H1 (cell line): Measurements from ENCODE around the gene CLEC2B. TPM values are rescaled to one million over a fixed set of nuclear protein-coding genes. Genes with fewer than 3 reads are reported as not detected.

Experiments used
- CTCF ChIA-PET: fragments of 300-600 bp; sonication (Branson Sonifier 250); formaldehyde crosslinking; loops from one replicate; lab custom pipeline; 2021; ENCODE audit not compliant: partially characterized antibody; lab: Charles Lee
- POLR2A ChIA-PET: fragments of 300-600 bp; sonication (Branson Sonifier 250); formaldehyde crosslinking; loops from one replicate; lab custom pipeline; 2021; ENCODE audit warnings: inconsistent platforms; ENCODE audit not compliant: partially characterized antibody; lab: Charles Lee
- DNase-seq, 2 experiments: peaks; one replicate each; pipeline versions ENCODE4 v3.0.0 to v3.0.0-alpha.2; 2010 to 2022; ENCODE audit warnings: low spot score in 2 of 2, low read depth in 1 of 2, mixed read lengths in 1 of 2
- FAIRE-seq: peaks from 2 replicates; lab custom pipeline; 2011; peaks lifted over from hg19 to GRCh38; lab: Jason Lieb, UNC
- H2AFZ ChIP-seq: 2 replicates; pipeline ENCODE4 v1.8.1; 2012; ENCODE audit warnings: low read length, inconsistent platforms
- H2AK5ac ChIP-seq: 2 replicates; pipeline ENCODE4 v1.6.1; 2013; ENCODE audit warnings: low read depth, low read length
- H2BK120ac ChIP-seq: replicated peaks from 2 replicates; pipeline ENCODE3; 2013; ENCODE audit warnings: low read depth, low read length, inconsistent platforms
- H2BK12ac ChIP-seq: 2 replicates; pipeline ENCODE4 v1.6.1; 2013; ENCODE audit warnings: low read depth, low read length
- H2BK15ac ChIP-seq: 2 replicates; pipeline ENCODE4 v1.6.1; 2013; ENCODE audit warnings: low read length
- H2BK20ac ChIP-seq: 2 replicates; pipeline ENCODE4 v1.6.1; 2013; ENCODE audit warnings: low read length
- H2BK5ac ChIP-seq: 2 replicates; pipeline ENCODE4 v1.6.1; 2013; ENCODE audit warnings: low read depth, low read length
- H3K14ac ChIP-seq: 2 replicates; pipeline ENCODE4 v1.6.1; 2013; ENCODE audit warnings: inconsistent platforms; ENCODE audit not compliant: insufficient read length
- H3K18ac ChIP-seq: 2 replicates; pipeline ENCODE4 v1.6.1; 2013; ENCODE audit warnings: low read length; ENCODE audit errors: extremely low read depth
- H3K23ac ChIP-seq: 2 replicates; pipeline ENCODE4 v1.6.1; 2013; ENCODE audit warnings: inconsistent platforms; ENCODE audit not compliant: insufficient read length
- H3K23me2 ChIP-seq: 2 replicates; pipeline ENCODE4 v1.6.1; 2013; ENCODE audit warnings: low read depth, low read length
- H3K27ac ChIP-seq: 2 replicates; pipeline ENCODE4 v1.6.1; 2011; ENCODE audit warnings: low read depth, low read length, inconsistent platforms
- H3K27me3 ChIP-seq, 4 experiments: replicated peaks in 1 of 4; 1 replicate in 1 of 4; 2 replicates in 3 of 4; pipeline versions ENCODE4 v1.6.1 to v1.8.1; 2011 to 2013; ENCODE audit warnings: low read length in 3 of 4, mild to moderate bottlenecking in 3 of 4, inconsistent platforms in 2 of 4, mixed read lengths in 2 of 4, moderate library complexity in 1 of 4; ENCODE audit not compliant: control insufficient read depth in 3 of 4, insufficient read depth in 3 of 4; ENCODE audit errors: extremely low read depth in 1 of 4
- H3K36me3 ChIP-seq, 4 experiments: 2 replicates each; pipeline versions ENCODE4 v1.6.1 to v1.8.1; 2011 to 2013; ENCODE audit warnings: mild to moderate bottlenecking in 4 of 4, low read length in 3 of 4, moderate library complexity in 2 of 4, control low read depth in 1 of 4, inconsistent platforms in 1 of 4; ENCODE audit not compliant: insufficient read depth in 4 of 4, control insufficient read depth in 2 of 4
- H3K4ac ChIP-seq: replicated peaks from 2 replicates; pipeline ENCODE3; 2013; ENCODE audit warnings: low read length, low read depth, mixed read lengths, inconsistent platforms; ENCODE audit not compliant: insufficient read length
- H3K4me1 ChIP-seq, 4 experiments: replicated peaks in 1 of 4; 1 replicate in 1 of 4; 2 replicates in 3 of 4; pipeline versions ENCODE4 v1.6.1 to v1.8.1; 2011 to 2013; ENCODE audit warnings: low read length in 3 of 4, inconsistent platforms in 2 of 4, mixed read lengths in 1 of 4; ENCODE audit not compliant: insufficient read depth in 4 of 4, control insufficient read depth in 3 of 4
- H3K4me2 ChIP-seq, 2 experiments: 2 replicates each; pipeline versions ENCODE4 v1.6.1 to v1.8.1; 2011 to 2013; ENCODE audit warnings: low read depth in 2 of 2, low read length in 2 of 2, control low read depth in 1 of 2, inconsistent platforms in 1 of 2, mild to moderate bottlenecking in 1 of 2; ENCODE audit not compliant: insufficient read depth in 1 of 2
- H3K4me3 ChIP-seq, 4 experiments: fragments of 200-600, 300-600 bp in 1 of 4; sonication (generic), shearing (Covaris generic), sonication (Bioruptor Twin) in 1 of 4; 2 replicates each; pipeline versions ENCODE4 v1.5.1 to v1.8.1; 2011 to 2016; ENCODE audit warnings: low read length in 4 of 4, low read depth in 3 of 4, control low read depth in 2 of 4, inconsistent platforms in 2 of 4, mild to moderate bottlenecking in 2 of 4, mixed read lengths in 1 of 4, moderate library complexity in 1 of 4; ENCODE audit not compliant: insufficient read depth in 2 of 4; ENCODE audit errors: extremely low read depth in 1 of 4
- H3K56ac ChIP-seq: replicated peaks from 2 replicates; pipeline ENCODE3; 2013; ENCODE audit warnings: low read depth, mild to moderate bottlenecking, mixed read lengths, low read length, inconsistent platforms; ENCODE audit not compliant: insufficient read length
- H3K79me1 ChIP-seq: 2 replicates; pipeline ENCODE4 v1.6.1; 2013; ENCODE audit warnings: low read depth, low read length, control low read depth
- H3K79me2 ChIP-seq, 2 experiments: 2 replicates each; pipeline versions ENCODE4 v1.6.1 to v1.8.1; 2012 to 2013; ENCODE audit warnings: low read length in 2 of 2, mild to moderate bottlenecking in 2 of 2, inconsistent platforms in 1 of 2; ENCODE audit not compliant: insufficient read depth in 2 of 2, control insufficient read depth in 1 of 2
- H3K9ac ChIP-seq, 4 experiments: replicated peaks in 1 of 4; 1 replicate in 1 of 4; 2 replicates in 3 of 4; pipeline versions ENCODE4 v1.6.1 to v1.8.1; 2011 to 2013; ENCODE audit warnings: low read depth in 3 of 4, low read length in 3 of 4, control low read depth in 2 of 4, mild to moderate bottlenecking in 2 of 4, moderate library complexity in 2 of 4, inconsistent platforms in 1 of 4; ENCODE audit errors: extremely low read depth in 1 of 4
- H3K9me3 ChIP-seq, 2 experiments: 2 replicates each; pipeline versions ENCODE4 v1.6.1 to v1.8.1; 2012 to 2013; ENCODE audit warnings: mild to moderate bottlenecking in 2 of 2, moderate library complexity in 2 of 2, control low read depth in 1 of 2, inconsistent platforms in 1 of 2, low read depth in 1 of 2, low read length in 1 of 2, mixed read lengths in 1 of 2; ENCODE audit not compliant: insufficient read depth in 2 of 2
- H4K20me1 ChIP-seq, 2 experiments: replicated peaks in 1 of 2; 2 replicates each; pipeline versions ENCODE3 to v1.8.1; 2011 to 2013; ENCODE audit warnings: inconsistent platforms in 2 of 2, low read length in 2 of 2, mild to moderate bottlenecking in 1 of 2; ENCODE audit not compliant: insufficient read depth in 2 of 2, control insufficient read depth in 1 of 2
- H4K5ac ChIP-seq: 2 replicates; pipeline ENCODE4 v1.6.1; 2013; ENCODE audit warnings: low read length, low read depth, mixed read lengths, inconsistent platforms; ENCODE audit not compliant: insufficient read length
- H4K8ac ChIP-seq: 2 replicates; pipeline ENCODE4 v1.8.0; 2013; ENCODE audit warnings: mild to moderate bottlenecking, moderate library complexity, low read length, inconsistent platforms; ENCODE audit not compliant: insufficient read depth; ENCODE audit errors: extremely low read depth
- H4K91ac ChIP-seq: replicated peaks from 2 replicates; pipeline ENCODE3; 2013; ENCODE audit warnings: low read length, mixed read lengths, inconsistent platforms; ENCODE audit not compliant: insufficient read length
- CEBPB ChIP-seq: IDR thresholded peaks from 2 replicates; pipeline ENCODE4 v1.6.1; 2012; ENCODE audit warnings: low read depth, low read length
- GABPA ChIP-seq: IDR thresholded peaks from 2 replicates; pipeline ENCODE4 v1.6.1; 2011; ENCODE audit warnings: mild to moderate bottlenecking, low read length, moderate library complexity, borderline replicate concordance; ENCODE audit not compliant: insufficient read depth
- GTF2F1 ChIP-seq: IDR thresholded peaks from 2 replicates; pipeline ENCODE4 v1.6.1; 2012; ENCODE audit warnings: low read depth, low read length, improper control_type of control experiment, borderline replicate concordance
- KDM1A ChIP-seq: fragments of 200-600, 300-600 bp; sonication (generic); IDR thresholded peaks from 2 replicates; pipeline ENCODE4 v1.7.1; 2016; ENCODE audit warnings: mild to moderate bottlenecking, low read length, borderline replicate concordance
- POU5F1 ChIP-seq: IDR thresholded peaks from 2 replicates; pipeline ENCODE4 v1.6.1; 2011; ENCODE audit warnings: low read depth, mild to moderate bottlenecking, low read length, moderate library complexity
- RAD21 ChIP-seq, 2 experiments: IDR thresholded peaks in 1 of 2; conservative IDR thresholded peaks in 1 of 2; 2 replicates each; pipeline ENCODE4 v1.6.1; 2011; ENCODE audit warnings: low read depth in 2 of 2, low read length in 2 of 2, improper control_type of control experiment in 1 of 2, inconsistent platforms in 1 of 2, mild to moderate bottlenecking in 1 of 2, moderate library complexity in 1 of 2
- SIN3A ChIP-seq, 2 experiments: IDR thresholded peaks in 1 of 2; conservative IDR thresholded peaks in 1 of 2; 2 replicates each; pipeline ENCODE4 v1.6.1; 2011 to 2012; ENCODE audit warnings: low read length in 2 of 2, improper control_type of control experiment in 1 of 2, low read depth in 1 of 2, mild to moderate bottlenecking in 1 of 2
- SRF ChIP-seq: IDR thresholded peaks from 2 replicates; pipeline ENCODE4 v1.6.1; 2011; ENCODE audit warnings: mild to moderate bottlenecking, low read depth, low read length, moderate library complexity
- TAF1 ChIP-seq: IDR thresholded peaks from 2 replicates; pipeline ENCODE4 v1.6.1; 2011; ENCODE audit warnings: mild to moderate bottlenecking, low read depth, low read length
- USF2 ChIP-seq: IDR thresholded peaks from 2 replicates; pipeline ENCODE4 v1.6.1; 2011; ENCODE audit warnings: low read length, improper control_type of control experiment
- ZNF274 ChIP-seq: IDR thresholded peaks from 2 replicates; pipeline ENCODE4 v1.7.0; 2012; ENCODE audit warnings: low read length, borderline replicate concordance; ENCODE audit errors: extremely low read depth
- WGBS, 2 experiments: shearing (Covaris generic) in 1 of 2; methylation state at CpG; one replicate each; pipeline versions ENCODE4 v1.1.6 to v1.1.7; 2013 to 2015; ENCODE audit warnings: low lambda C conversion rate in 2 of 2, mixed read lengths in 2 of 2, inconsistent platforms in 1 of 2, low coverage in 1 of 2, missing lambda C conversion rate in 1 of 2; ENCODE audit not compliant: insufficient replicate concordance in 2 of 2, insufficient coverage in 1 of 2, insufficient read length in 1 of 2; ENCODE audit errors: extremely low coverage in 1 of 2, missing lambda C conversion rate in 1 of 2; 5-methylcytosine and 5-hydroxymethylcytosine counted together
- polyA plus RNA-seq, 7 experiments: library from polyadenylated mRNA; depleted of rRNA in 3 of 7; stranded (reverse) in 5 of 7; unstranded in 2 of 7; fragments of >200 nt in 5 of 7; fragments of 200-250 nt in 2 of 7; gene quantifications; 1 replicate in 5 of 7; 2 replicates in 1 of 7; 4 replicates in 1 of 7; pipeline versions ENCODE4 v1.2.1 to v1.2.3, GENCODE V29; 2011 to 2013; ENCODE audit warnings: missing spikeins in 2 of 7, mixed read lengths in 2 of 7
- total RNA-seq: library from RNA; stranded (reverse); fragmentation: NEBNext Ultra II Directional; extraction: Animal tissue kit (Norgen Biotek cat#: 25700); gene quantifications from 2 replicates; pipeline ENCODE4 v1.2.1, GENCODE V29; 2021

CLEC2B gene
- total and polyA plus RNA-seq, 2 of the 8 experiments (the other 6 are each of a cell fraction or from before 2014, with no cell fraction given): not detected

GRCh38 chr12:9808504-9808903 lies 60.6 kb downstream of the CLEC2B start:
- no peak overlapping the region for H3K27ac ChIP-seq
- H3K4me3 ChIP-seq: no peak overlapping the region
- no peak overlapping the region for H3K56ac ChIP-seq
- no peak overlapping the region for H3K4ac ChIP-seq
- H3K18ac ChIP-seq: no peak overlapping the region
- no peaks in the 10 kb centered on the region for H3K36me3 ChIP-seq
- H3K14ac ChIP-seq: no peak overlapping the region
- no peaks in the 10 kb centered on the region for H3K79me1 ChIP-seq
- H2BK5ac ChIP-seq: no peak overlapping the region
- no peak for TF ChIP-seq ZNF274
- no peak for TF ChIP-seq SIN3A (conservative IDR thresholded peaks at IDR 0.05 in 1 of 2, IDR thresholded peaks at IDR 0.05 in 1 of 2; ENCODE audit: low read depth in 1 of 2, low read length in 2 of 2)
- TF ChIP-seq CEBPB: no peak
- no peak for TF ChIP-seq RAD21 (IDR thresholded peaks at IDR 0.05 in 1 of 2, conservative IDR thresholded peaks at IDR 0.05 in 1 of 2; ENCODE audit: low read depth in 2 of 2, low read length in 2 of 2)
- TF ChIP-seq GTF2F1: no peak
- TF ChIP-seq USF2: no peak
- TF ChIP-seq POU5F1: no peak
- no peak for TF ChIP-seq SRF
- no peak for TF ChIP-seq TAF1
- TF ChIP-seq GABPA: no peak
- TF ChIP-seq KDM1A: no peak
- H3K79me2 ChIP-seq: no peaks in the 10 kb centered on the region
- no peak for FAIRE-seq
- 87% methylated on average over 3 of the region's 3 CpGs; no CpG with 5 or more reads in 1 of the 2 experiments for WGBS, 2 experiments
- H2BK120ac ChIP-seq: no peak overlapping the region
- no peaks in the 10 kb centered on the region for H3K9me3 ChIP-seq
- H2AFZ ChIP-seq: no peak overlapping the region
- H2BK15ac ChIP-seq: no peak overlapping the region
- H3K27me3 ChIP-seq: no peaks in the 10 kb centered on the region
- no peak overlapping the region for H2BK12ac ChIP-seq
- H4K5ac ChIP-seq: no peak overlapping the region
- no peaks in the 10 kb centered on the region for H4K20me1 ChIP-seq
- H2BK20ac ChIP-seq: no peak overlapping the region
- H3K9ac ChIP-seq: no peak overlapping the region
- H3K4me2 ChIP-seq: no peak overlapping the region
- H3K4me1 ChIP-seq: no peaks in the 10 kb centered on the region
- H4K91ac ChIP-seq: no peak overlapping the region
- POLR2A ChIA-PET: interaction anchor here (0.6 kb wide), 1 partner anchor 103 kb away, joined by 3 read pairs; no protein-coding TSS in a partner anchor
- H2AK5ac ChIP-seq: no peak overlapping the region
- DNase-seq: no peak
- no peak overlapping the region for H4K8ac ChIP-seq
- H3K23ac ChIP-seq: no peak overlapping the region
- CTCF ChIA-PET: interaction anchor here (1.1 to 2.8 kb wide), 4 partner anchors 9 to 58 kb away, joined by 3 to 18 read pairs (median 4); no protein-coding TSS in a partner anchor
- H3K23me2 ChIP-seq: no peaks in the 10 kb centered on the region
